22Rv1 (cell line): ENCODE data around the gene BAG2.

ENCODE experiments used
- CTCF ChIP-seq: fragments of 450-650 bp; IDR thresholded peaks from 2 replicates; pipeline ENCODE4 v1.5.1; 2017; ENCODE audit warnings: mild to moderate bottlenecking
- ZFX ChIP-seq: fragments of 450-650 bp; IDR thresholded peaks from 2 replicates; pipeline ENCODE4 v1.6.1; 2017; ENCODE audit warnings: antibody characterized with exemption, borderline replicate concordance

GRCh38 chr6:57127763-57128162, 44.4 kb upstream of the BAG2 start:
- TF ChIP-seq CTCF (no peak), ZFX (no peak)
